ENCODE data around the gene VSTM2L.

The VSTM2L gene

GRCh38 chr20:37920679-37921322 lies 17.9 kb downstream of the VSTM2L start:
- H3K27ac Mint-ChIP-seq (ENCODE audit: low read depth) = no peak overlapping the region
- no peaks in the 10 kb centered on the region for H3K9me3 Mint-ChIP-seq
- peaks cover 3% of the 10 kb centered on the region for H3K36me3 Mint-ChIP-seq (ENCODE audit: insufficient read depth)
- H3K4me3 Mint-ChIP-seq = no peak overlapping the region
- no peak for DNase-seq (ENCODE audit: low spot score in 2 of 2)
- peaks cover 36% of the 10 kb centered on the region for H3K27me3 Mint-ChIP-seq
- H3K4me1 Mint-ChIP-seq = no peaks in the 10 kb centered on the region
- no peak for ATAC-seq (replicated peaks; ENCODE audit: extremely low read depth, poor library complexity, severe bottlenecking)

DNA sequence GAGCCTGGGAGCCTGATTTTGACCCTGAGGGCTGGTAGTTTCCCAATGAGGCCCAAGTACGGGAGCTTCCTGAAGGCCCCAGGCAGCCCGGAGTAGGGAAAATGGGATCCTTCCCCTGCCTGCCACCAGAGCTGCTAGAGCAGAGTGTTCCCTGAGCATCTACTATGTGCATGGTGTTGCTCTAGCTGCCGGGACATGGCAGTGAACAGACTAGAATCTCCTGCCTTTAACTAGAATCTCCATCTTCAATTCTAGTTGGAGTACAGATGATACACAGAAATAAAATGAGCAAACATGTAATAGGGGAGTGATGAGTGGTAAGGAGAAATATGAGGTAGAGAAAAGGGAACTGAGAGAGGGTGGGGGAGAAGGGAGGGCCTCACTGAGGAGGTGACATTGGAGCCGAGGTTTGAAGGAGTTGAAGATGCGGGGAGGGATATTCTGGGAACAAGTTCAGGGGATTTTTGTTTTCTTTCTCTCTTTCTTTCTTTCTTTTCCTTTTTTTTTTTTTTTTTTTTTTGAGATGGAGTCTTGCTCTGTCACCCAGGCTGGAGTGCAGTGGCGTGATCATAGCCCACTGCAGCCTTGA lies 18.5 kb downstream of the VSTM2L start:
- Mint-ChIP-seq H3K27ac (ENCODE audit: low read depth) (no peak overlapping the region), H3K4me3 (no peak overlapping the region), H3K36me3 (ENCODE audit: insufficient read depth) (peaks cover 3% of the 10 kb centered on the region), H3K27me3 (peaks cover 33% of the 10 kb centered on the region), H3K4me1 (no peaks in the 10 kb centered on the region), H3K9me3 (no peaks in the 10 kb centered on the region)
- DNase-seq (ENCODE audit: low spot score in 2 of 2) = no peak
- ATAC-seq (replicated peaks; ENCODE audit: extremely low read depth, poor library complexity, severe bottlenecking) = no peak

DNA sequence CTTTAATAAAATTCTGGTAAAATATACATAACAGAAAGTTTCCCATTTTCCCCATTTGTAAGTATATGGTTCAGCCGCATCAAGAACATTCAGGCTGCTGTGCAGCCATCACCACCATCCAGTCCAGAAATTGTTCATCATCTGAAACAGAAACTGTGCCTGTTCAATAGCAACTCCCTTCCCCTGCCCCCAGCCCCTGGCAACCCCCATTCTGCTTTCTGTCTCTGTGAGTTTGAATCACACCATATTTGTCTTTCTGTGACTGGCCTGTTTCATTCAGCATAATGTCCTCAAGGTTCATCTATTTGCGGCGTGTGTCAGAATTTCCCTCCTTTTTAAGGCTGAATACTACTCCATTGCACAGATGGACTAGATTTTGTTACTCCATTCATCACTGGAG lies 19.1 kb downstream of the VSTM2L start:
- peaks cover 29% of the 10 kb centered on the region for H3K27me3 Mint-ChIP-seq
- no peak overlapping the region for H3K27ac Mint-ChIP-seq (ENCODE audit: low read depth)
- peaks cover 3% of the 10 kb centered on the region for H3K36me3 Mint-ChIP-seq (ENCODE audit: insufficient read depth)
- no peak overlapping the region for H3K4me3 Mint-ChIP-seq
- no peaks in the 10 kb centered on the region for H3K9me3 Mint-ChIP-seq
- no peaks in the 10 kb centered on the region for H3K4me1 Mint-ChIP-seq
- DNase-seq (ENCODE audit: low spot score in 2 of 2) (no peak), ATAC-seq (replicated peaks; ENCODE audit: extremely low read depth, poor library complexity, severe bottlenecking) (no peak)

DNA sequence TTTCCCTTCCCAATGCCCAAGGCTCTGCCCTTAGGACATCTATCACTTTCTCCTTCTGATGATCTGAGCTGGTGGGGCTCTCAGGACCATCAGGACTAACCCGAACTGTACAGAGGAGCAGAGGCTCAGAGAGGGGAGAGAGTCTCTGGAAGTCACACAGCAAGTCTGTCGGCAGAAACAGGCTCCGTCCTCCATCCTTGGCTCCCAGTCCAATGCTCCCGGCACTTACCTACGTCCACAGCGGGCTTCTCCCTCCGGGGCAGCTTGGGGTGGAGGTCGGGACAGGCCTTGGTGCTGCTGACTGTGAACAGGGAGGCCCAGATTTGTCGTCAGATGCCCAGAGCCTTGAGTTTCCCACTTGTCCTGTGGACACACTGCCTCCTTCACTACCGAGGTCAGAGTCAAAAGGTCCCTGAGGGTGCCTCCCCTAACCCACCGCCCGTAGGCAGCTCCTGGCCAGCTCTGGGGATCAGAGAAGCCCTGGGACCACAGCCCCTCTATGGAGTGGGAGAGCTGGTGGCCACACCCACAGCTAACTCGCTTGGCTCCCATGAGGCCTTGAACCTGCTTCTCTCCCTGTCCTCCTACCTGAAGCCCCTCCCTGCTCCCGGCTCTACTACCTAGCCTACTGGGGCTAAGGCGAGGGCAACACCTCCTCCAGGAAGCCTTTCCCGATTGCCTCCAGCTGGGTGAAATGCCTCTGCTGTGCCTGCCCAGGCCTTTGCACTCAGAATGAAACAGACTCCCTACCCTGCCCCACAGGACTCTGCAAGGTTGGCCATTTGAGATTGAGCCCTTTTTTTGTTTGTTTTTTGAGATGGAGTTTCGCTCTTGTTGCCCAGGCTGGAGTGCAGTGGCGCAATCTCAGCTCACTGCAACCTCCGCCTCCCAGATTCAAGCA lies 22.6 kb downstream of the VSTM2L start:
- DNase-seq (ENCODE audit: low spot score in 2 of 2) (no peak), ATAC-seq (replicated peaks; ENCODE audit: extremely low read depth, poor library complexity, severe bottlenecking) (no peak)
- peaks cover 3% of the 10 kb centered on the region for H3K36me3 Mint-ChIP-seq (ENCODE audit: insufficient read depth)
- H3K4me3 Mint-ChIP-seq = no peak overlapping the region
- no peak overlapping the region for H3K27ac Mint-ChIP-seq (ENCODE audit: low read depth)
- no peaks in the 10 kb centered on the region for H3K9me3 Mint-ChIP-seq
- peaks cover 53% of the 10 kb centered on the region for H3K27me3 Mint-ChIP-seq
- H3K4me1 Mint-ChIP-seq = no peaks in the 10 kb centered on the region

GRCh38 chr20:37926612-37927011 lies 23.7 kb downstream of the VSTM2L start:
- H3K4me3 Mint-ChIP-seq = no peak overlapping the region
- peaks cover 51% of the 10 kb centered on the region for H3K27me3 Mint-ChIP-seq
- ATAC-seq (replicated peaks; ENCODE audit: extremely low read depth, poor library complexity, severe bottlenecking) = no peak
- H3K27ac Mint-ChIP-seq (ENCODE audit: low read depth) = no peak overlapping the region
- H3K9me3 Mint-ChIP-seq = no peaks in the 10 kb centered on the region
- no peaks in the 10 kb centered on the region for H3K4me1 Mint-ChIP-seq
- no peak for DNase-seq (ENCODE audit: low spot score in 2 of 2)
- H3K36me3 Mint-ChIP-seq (ENCODE audit: insufficient read depth) = peaks cover 3% of the 10 kb centered on the region

GRCh38 chr20:37927410-37928095 lies 24.6 kb downstream of the VSTM2L start:
- Mint-ChIP-seq H3K27me3 (peaks cover 41% of the 10 kb centered on the region), H3K4me3 (no peak overlapping the region)
- no peak for ATAC-seq (replicated peaks; ENCODE audit: extremely low read depth, poor library complexity, severe bottlenecking)

GRCh38 chr20:37928996-37929682 lies 26.2 kb downstream of the VSTM2L start:
- no peak overlapping the region for H3K27ac Mint-ChIP-seq (ENCODE audit: low read depth)
- H3K4me1 Mint-ChIP-seq = no peaks in the 10 kb centered on the region
- no peaks in the 10 kb centered on the region for H3K36me3 Mint-ChIP-seq (ENCODE audit: insufficient read depth)
- H3K4me3 Mint-ChIP-seq = no peak overlapping the region
- no peaks in the 10 kb centered on the region for H3K9me3 Mint-ChIP-seq
- no peak for ATAC-seq (replicated peaks; ENCODE audit: extremely low read depth, poor library complexity, severe bottlenecking)
- DNase-seq (ENCODE audit: low spot score in 2 of 2) = no peak
- H3K27me3 Mint-ChIP-seq = peaks cover 39% of the 10 kb centered on the region

More at GRCh38 chr20:37927410-37928095, 24.6 kb downstream of the VSTM2L start:
- Mint-ChIP-seq H3K36me3 (ENCODE audit: insufficient read depth) (peaks cover 3% of the 10 kb centered on the region), H3K9me3 (no peaks in the 10 kb centered on the region), H3K4me1 (no peaks in the 10 kb centered on the region), H3K27ac (ENCODE audit: low read depth) (no peak overlapping the region)
- no peak for DNase-seq (ENCODE audit: low spot score in 2 of 2)

DNA sequence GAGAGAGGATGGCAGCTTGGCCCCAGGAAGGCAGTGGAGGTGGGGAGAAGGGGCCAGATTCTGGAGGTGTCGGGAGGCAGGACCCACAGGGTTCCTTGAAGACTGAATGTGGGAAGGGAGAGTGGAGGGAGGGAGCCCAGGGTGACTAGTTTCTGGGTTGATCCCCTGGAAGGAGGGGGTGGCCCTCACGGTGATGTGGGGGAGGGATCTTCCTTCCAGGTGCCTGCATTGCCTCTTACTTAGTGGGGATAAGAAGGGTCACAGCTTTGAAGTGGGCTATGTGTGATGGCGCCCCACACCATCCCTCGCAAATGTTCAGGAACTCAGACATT lies 26.7 kb downstream of the VSTM2L start:
- Mint-ChIP-seq H3K4me3 (no peak overlapping the region), H3K4me1 (no peaks in the 10 kb centered on the region), H3K27ac (ENCODE audit: low read depth) (no peak overlapping the region), H3K9me3 (no peaks in the 10 kb centered on the region), H3K36me3 (ENCODE audit: insufficient read depth) (no peaks in the 10 kb centered on the region), H3K27me3 (peaks cover 43% of the 10 kb centered on the region)
- no peak for DNase-seq (ENCODE audit: low spot score in 2 of 2)
- no peak for ATAC-seq (replicated peaks; ENCODE audit: extremely low read depth, poor library complexity, severe bottlenecking)

- ATAC-seq (replicated peaks; ENCODE audit: extremely low read depth, poor library complexity, severe bottlenecking) (no peak), DNase-seq (ENCODE audit: low spot score in 2 of 2) (no peak)
- no peak overlapping the region for H3K4me3 Mint-ChIP-seq
- no peaks in the 10 kb centered on the region for H3K4me1 Mint-ChIP-seq
- H3K27ac Mint-ChIP-seq (ENCODE audit: low read depth) = no peak overlapping the region
- peaks cover 43% of the 10 kb centered on the region for H3K27me3 Mint-ChIP-seq
- H3K9me3 Mint-ChIP-seq = no peaks in the 10 kb centered on the region
- no peaks in the 10 kb centered on the region for H3K36me3 Mint-ChIP-seq (ENCODE audit: insufficient read depth)
Measured at GRCh38 chr20:37931153-37931922, 28.4 kb downstream of the VSTM2L start.

- Mint-ChIP-seq H3K27ac (ENCODE audit: low read depth) (no peak overlapping the region), H3K9me3 (no peaks in the 10 kb centered on the region), H3K4me1 (no peaks in the 10 kb centered on the region), H3K36me3 (ENCODE audit: insufficient read depth) (no peaks in the 10 kb centered on the region), H3K27me3 (peaks cover 43% of the 10 kb centered on the region), H3K4me3 (no peak overlapping the region)
- ATAC-seq (replicated peaks; ENCODE audit: extremely low read depth, poor library complexity, severe bottlenecking) = no peak
- no peak for DNase-seq (ENCODE audit: low spot score in 2 of 2)
Measured at GRCh38 chr20:37932074-37932473, 29.1 kb downstream of the VSTM2L start.

DNA sequence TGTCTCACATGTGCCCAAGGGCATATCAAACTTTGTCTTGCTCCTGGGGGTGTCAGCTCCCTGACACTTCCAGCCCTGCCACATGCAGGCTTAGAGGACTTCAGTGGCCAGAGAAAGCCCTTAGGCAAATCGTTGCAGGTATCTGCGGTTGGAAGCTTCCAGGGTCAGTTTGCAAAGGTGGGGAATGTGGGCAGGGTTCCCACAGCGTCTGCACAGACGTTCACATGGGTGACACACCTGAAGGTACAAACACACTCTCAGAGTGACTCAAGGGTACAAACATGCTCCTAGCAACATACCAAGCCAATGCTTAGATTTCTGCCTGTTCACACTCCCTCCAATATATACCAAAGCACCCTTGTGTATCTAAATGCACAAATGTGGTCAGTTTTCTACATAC lies 30.0 kb downstream of the VSTM2L start:
- Mint-ChIP-seq H3K4me1 (no peaks in the 10 kb centered on the region), H3K27ac (ENCODE audit: low read depth) (no peak overlapping the region), H3K4me3 (no peak overlapping the region), H3K27me3 (peaks cover 49% of the 10 kb centered on the region), H3K36me3 (ENCODE audit: insufficient read depth) (no peaks in the 10 kb centered on the region), H3K9me3 (no peaks in the 10 kb centered on the region)
- no peak for ATAC-seq (replicated peaks; ENCODE audit: extremely low read depth, poor library complexity, severe bottlenecking)
- DNase-seq (ENCODE audit: low spot score in 2 of 2) = no peak

All from central memory CD8-positive, alpha-beta T cell (primary cell).